H1 (cell line): Measurements from ENCODE around the gene RHBDF2. TPM values are rescaled to one million over a fixed set of nuclear protein-coding genes. Genes with fewer than 3 reads are reported as not detected.

Experiments
- CTCF ChIA-PET: fragments of 300-600 bp; sonication (Branson Sonifier 250); formaldehyde crosslinking; loops from one replicate; lab custom pipeline; 2021; ENCODE audit not compliant: partially characterized antibody; lab: Charles Lee
- POLR2A ChIA-PET: fragments of 300-600 bp; sonication (Branson Sonifier 250); formaldehyde crosslinking; loops from one replicate; lab custom pipeline; 2021; ENCODE audit warnings: inconsistent platforms; ENCODE audit not compliant: partially characterized antibody; lab: Charles Lee
- DNase-seq, 2 experiments: peaks; one replicate each; pipeline versions ENCODE4 v3.0.0 to v3.0.0-alpha.2; 2010 to 2022; ENCODE audit warnings: low spot score in 2 of 2, low read depth in 1 of 2, mixed read lengths in 1 of 2
- FAIRE-seq: peaks from 2 replicates; lab custom pipeline; 2011; peaks lifted over from hg19 to GRCh38; lab: Jason Lieb, UNC
- H2AFZ ChIP-seq: 2 replicates; pipeline ENCODE4 v1.8.1; 2012; ENCODE audit warnings: low read length, inconsistent platforms
- H2AK5ac ChIP-seq: 2 replicates; pipeline ENCODE4 v1.6.1; 2013; ENCODE audit warnings: low read depth, low read length
- H2BK120ac ChIP-seq: replicated peaks from 2 replicates; pipeline ENCODE3; 2013; ENCODE audit warnings: low read depth, low read length, inconsistent platforms
- H2BK12ac ChIP-seq: 2 replicates; pipeline ENCODE4 v1.6.1; 2013; ENCODE audit warnings: low read depth, low read length
- H2BK15ac ChIP-seq: 2 replicates; pipeline ENCODE4 v1.6.1; 2013; ENCODE audit warnings: low read length
- H2BK20ac ChIP-seq: 2 replicates; pipeline ENCODE4 v1.6.1; 2013; ENCODE audit warnings: low read length
- H2BK5ac ChIP-seq: 2 replicates; pipeline ENCODE4 v1.6.1; 2013; ENCODE audit warnings: low read depth, low read length
- H3K14ac ChIP-seq: 2 replicates; pipeline ENCODE4 v1.6.1; 2013; ENCODE audit warnings: inconsistent platforms; ENCODE audit not compliant: insufficient read length
- H3K18ac ChIP-seq: 2 replicates; pipeline ENCODE4 v1.6.1; 2013; ENCODE audit warnings: low read length; ENCODE audit errors: extremely low read depth
- H3K23ac ChIP-seq: 2 replicates; pipeline ENCODE4 v1.6.1; 2013; ENCODE audit warnings: inconsistent platforms; ENCODE audit not compliant: insufficient read length
- H3K23me2 ChIP-seq: 2 replicates; pipeline ENCODE4 v1.6.1; 2013; ENCODE audit warnings: low read depth, low read length
- H3K27ac ChIP-seq: 2 replicates; pipeline ENCODE4 v1.6.1; 2011; ENCODE audit warnings: low read depth, low read length, inconsistent platforms
- H3K27me3 ChIP-seq, 4 experiments: replicated peaks in 1 of 4; 1 replicate in 1 of 4; 2 replicates in 3 of 4; pipeline versions ENCODE4 v1.6.1 to v1.8.1; 2011 to 2013; ENCODE audit warnings: low read length in 3 of 4, mild to moderate bottlenecking in 3 of 4, inconsistent platforms in 2 of 4, mixed read lengths in 2 of 4, moderate library complexity in 1 of 4; ENCODE audit not compliant: control insufficient read depth in 3 of 4, insufficient read depth in 3 of 4; ENCODE audit errors: extremely low read depth in 1 of 4
- H3K36me3 ChIP-seq, 4 experiments: 2 replicates each; pipeline versions ENCODE4 v1.6.1 to v1.8.1; 2011 to 2013; ENCODE audit warnings: mild to moderate bottlenecking in 4 of 4, low read length in 3 of 4, moderate library complexity in 2 of 4, control low read depth in 1 of 4, inconsistent platforms in 1 of 4; ENCODE audit not compliant: insufficient read depth in 4 of 4, control insufficient read depth in 2 of 4
- H3K4ac ChIP-seq: replicated peaks from 2 replicates; pipeline ENCODE3; 2013; ENCODE audit warnings: low read length, low read depth, mixed read lengths, inconsistent platforms; ENCODE audit not compliant: insufficient read length
- H3K4me1 ChIP-seq, 4 experiments: replicated peaks in 1 of 4; 1 replicate in 1 of 4; 2 replicates in 3 of 4; pipeline versions ENCODE4 v1.6.1 to v1.8.1; 2011 to 2013; ENCODE audit warnings: low read length in 3 of 4, inconsistent platforms in 2 of 4, mixed read lengths in 1 of 4; ENCODE audit not compliant: insufficient read depth in 4 of 4, control insufficient read depth in 3 of 4
- H3K4me2 ChIP-seq, 2 experiments: 2 replicates each; pipeline versions ENCODE4 v1.6.1 to v1.8.1; 2011 to 2013; ENCODE audit warnings: low read depth in 2 of 2, low read length in 2 of 2, control low read depth in 1 of 2, inconsistent platforms in 1 of 2, mild to moderate bottlenecking in 1 of 2; ENCODE audit not compliant: insufficient read depth in 1 of 2
- H3K4me3 ChIP-seq, 4 experiments: fragments of 200-600, 300-600 bp in 1 of 4; sonication (generic), shearing (Covaris generic), sonication (Bioruptor Twin) in 1 of 4; 2 replicates each; pipeline versions ENCODE4 v1.5.1 to v1.8.1; 2011 to 2016; ENCODE audit warnings: low read length in 4 of 4, low read depth in 3 of 4, control low read depth in 2 of 4, inconsistent platforms in 2 of 4, mild to moderate bottlenecking in 2 of 4, mixed read lengths in 1 of 4, moderate library complexity in 1 of 4; ENCODE audit not compliant: insufficient read depth in 2 of 4; ENCODE audit errors: extremely low read depth in 1 of 4
- H3K56ac ChIP-seq: replicated peaks from 2 replicates; pipeline ENCODE3; 2013; ENCODE audit warnings: low read depth, mild to moderate bottlenecking, mixed read lengths, low read length, inconsistent platforms; ENCODE audit not compliant: insufficient read length
- H3K79me1 ChIP-seq: 2 replicates; pipeline ENCODE4 v1.6.1; 2013; ENCODE audit warnings: low read depth, low read length, control low read depth
- H3K79me2 ChIP-seq, 2 experiments: 2 replicates each; pipeline versions ENCODE4 v1.6.1 to v1.8.1; 2012 to 2013; ENCODE audit warnings: low read length in 2 of 2, mild to moderate bottlenecking in 2 of 2, inconsistent platforms in 1 of 2; ENCODE audit not compliant: insufficient read depth in 2 of 2, control insufficient read depth in 1 of 2
- H3K9ac ChIP-seq, 4 experiments: replicated peaks in 1 of 4; 1 replicate in 1 of 4; 2 replicates in 3 of 4; pipeline versions ENCODE4 v1.6.1 to v1.8.1; 2011 to 2013; ENCODE audit warnings: low read depth in 3 of 4, low read length in 3 of 4, control low read depth in 2 of 4, mild to moderate bottlenecking in 2 of 4, moderate library complexity in 2 of 4, inconsistent platforms in 1 of 4; ENCODE audit errors: extremely low read depth in 1 of 4
- H3K9me3 ChIP-seq, 2 experiments: 2 replicates each; pipeline versions ENCODE4 v1.6.1 to v1.8.1; 2012 to 2013; ENCODE audit warnings: mild to moderate bottlenecking in 2 of 2, moderate library complexity in 2 of 2, control low read depth in 1 of 2, inconsistent platforms in 1 of 2, low read depth in 1 of 2, low read length in 1 of 2, mixed read lengths in 1 of 2; ENCODE audit not compliant: insufficient read depth in 2 of 2
- H4K20me1 ChIP-seq, 2 experiments: replicated peaks in 1 of 2; 2 replicates each; pipeline versions ENCODE3 to v1.8.1; 2011 to 2013; ENCODE audit warnings: inconsistent platforms in 2 of 2, low read length in 2 of 2, mild to moderate bottlenecking in 1 of 2; ENCODE audit not compliant: insufficient read depth in 2 of 2, control insufficient read depth in 1 of 2
- H4K5ac ChIP-seq: 2 replicates; pipeline ENCODE4 v1.6.1; 2013; ENCODE audit warnings: low read length, low read depth, mixed read lengths, inconsistent platforms; ENCODE audit not compliant: insufficient read length
- H4K8ac ChIP-seq: 2 replicates; pipeline ENCODE4 v1.8.0; 2013; ENCODE audit warnings: mild to moderate bottlenecking, moderate library complexity, low read length, inconsistent platforms; ENCODE audit not compliant: insufficient read depth; ENCODE audit errors: extremely low read depth
- H4K91ac ChIP-seq: replicated peaks from 2 replicates; pipeline ENCODE3; 2013; ENCODE audit warnings: low read length, mixed read lengths, inconsistent platforms; ENCODE audit not compliant: insufficient read length
- BCL11A ChIP-seq, 2 experiments: IDR thresholded peaks; one replicate each; pipeline ENCODE4 v1.6.1; 2011; ENCODE audit warnings: low read depth in 2 of 2, low read length in 2 of 2, mild to moderate bottlenecking in 2 of 2
- CEBPB ChIP-seq: IDR thresholded peaks from 2 replicates; pipeline ENCODE4 v1.6.1; 2012; ENCODE audit warnings: low read depth, low read length
- CHD1 ChIP-seq: IDR thresholded peaks from 2 replicates; pipeline ENCODE4 v1.6.1; 2012; ENCODE audit warnings: low read depth, low read length, improper control_type of control experiment
- CREB1 ChIP-seq: IDR thresholded peaks from 2 replicates; pipeline ENCODE4 v1.6.1; 2012; ENCODE audit warnings: inconsistent platforms
- EGR1 ChIP-seq: IDR thresholded peaks from 2 replicates; pipeline ENCODE4 v1.6.1; 2011; ENCODE audit warnings: low read depth, low read length, borderline replicate concordance
- EP300 ChIP-seq, 2 experiments: IDR thresholded peaks; 1 replicate in 1 of 2; 2 replicates in 1 of 2; pipeline ENCODE4 v1.6.1; 2011 to 2012; ENCODE audit warnings: low read depth in 2 of 2, low read length in 2 of 2, mild to moderate bottlenecking in 2 of 2, borderline replicate concordance in 1 of 2, inconsistent platforms in 1 of 2, moderate library complexity in 1 of 2
- FOSL1 ChIP-seq: IDR thresholded peaks from 2 replicates; pipeline ENCODE4 v1.6.1; 2011; ENCODE audit warnings: mild to moderate bottlenecking, low read depth, low read length, moderate library complexity; ENCODE audit not compliant: insufficient read depth
- HDAC6 ChIP-seq: IDR thresholded peaks from one replicate; pipeline ENCODE4 v1.7.1; 2012; ENCODE audit warnings: low read depth, mild to moderate bottlenecking, inconsistent platforms, low read length, moderate library complexity
- JUND ChIP-seq: IDR thresholded peaks from 2 replicates; pipeline ENCODE4 v1.6.1; 2011; ENCODE audit warnings: mild to moderate bottlenecking, improper control_type of control experiment, low read length
- POLR2AphosphoS5 ChIP-seq: IDR thresholded peaks from 2 replicates; pipeline ENCODE4 v1.6.1; 2011; ENCODE audit warnings: low read depth, low read length
- SIN3A ChIP-seq, 2 experiments: IDR thresholded peaks in 1 of 2; conservative IDR thresholded peaks in 1 of 2; 2 replicates each; pipeline ENCODE4 v1.6.1; 2011 to 2012; ENCODE audit warnings: low read length in 2 of 2, improper control_type of control experiment in 1 of 2, low read depth in 1 of 2, mild to moderate bottlenecking in 1 of 2
- TBP ChIP-seq: IDR thresholded peaks from 2 replicates; pipeline ENCODE4 v1.6.1; 2011; ENCODE audit warnings: low read depth, low read length, improper control_type of control experiment
- ZNF274 ChIP-seq: IDR thresholded peaks from 2 replicates; pipeline ENCODE4 v1.7.0; 2012; ENCODE audit warnings: low read length, borderline replicate concordance; ENCODE audit errors: extremely low read depth
- WGBS, 2 experiments: shearing (Covaris generic) in 1 of 2; methylation state at CpG; one replicate each; pipeline versions ENCODE4 v1.1.6 to v1.1.7; 2013 to 2015; ENCODE audit warnings: low lambda C conversion rate in 2 of 2, mixed read lengths in 2 of 2, inconsistent platforms in 1 of 2, low coverage in 1 of 2, missing lambda C conversion rate in 1 of 2; ENCODE audit not compliant: insufficient replicate concordance in 2 of 2, insufficient coverage in 1 of 2, insufficient read length in 1 of 2; ENCODE audit errors: extremely low coverage in 1 of 2, missing lambda C conversion rate in 1 of 2; 5-methylcytosine and 5-hydroxymethylcytosine counted together
- polyA plus RNA-seq, 7 experiments: library from polyadenylated mRNA; depleted of rRNA in 3 of 7; stranded (reverse) in 5 of 7; unstranded in 2 of 7; fragments of >200 nt in 5 of 7; fragments of 200-250 nt in 2 of 7; gene quantifications; 1 replicate in 5 of 7; 2 replicates in 1 of 7; 4 replicates in 1 of 7; pipeline versions ENCODE4 v1.2.1 to v1.2.3, GENCODE V29; 2011 to 2013; ENCODE audit warnings: missing spikeins in 2 of 7, mixed read lengths in 2 of 7
- total RNA-seq: library from RNA; stranded (reverse); fragmentation: NEBNext Ultra II Directional; extraction: Animal tissue kit (Norgen Biotek cat#: 25700); gene quantifications from 2 replicates; pipeline ENCODE4 v1.2.1, GENCODE V29; 2021

The RHBDF2 gene
- total and polyA plus RNA-seq, 2 of the 8 experiments (the other 6 are each of a cell fraction or from before 2014, with no cell fraction given), result 21.2 to 25.9 TPM

DNA sequence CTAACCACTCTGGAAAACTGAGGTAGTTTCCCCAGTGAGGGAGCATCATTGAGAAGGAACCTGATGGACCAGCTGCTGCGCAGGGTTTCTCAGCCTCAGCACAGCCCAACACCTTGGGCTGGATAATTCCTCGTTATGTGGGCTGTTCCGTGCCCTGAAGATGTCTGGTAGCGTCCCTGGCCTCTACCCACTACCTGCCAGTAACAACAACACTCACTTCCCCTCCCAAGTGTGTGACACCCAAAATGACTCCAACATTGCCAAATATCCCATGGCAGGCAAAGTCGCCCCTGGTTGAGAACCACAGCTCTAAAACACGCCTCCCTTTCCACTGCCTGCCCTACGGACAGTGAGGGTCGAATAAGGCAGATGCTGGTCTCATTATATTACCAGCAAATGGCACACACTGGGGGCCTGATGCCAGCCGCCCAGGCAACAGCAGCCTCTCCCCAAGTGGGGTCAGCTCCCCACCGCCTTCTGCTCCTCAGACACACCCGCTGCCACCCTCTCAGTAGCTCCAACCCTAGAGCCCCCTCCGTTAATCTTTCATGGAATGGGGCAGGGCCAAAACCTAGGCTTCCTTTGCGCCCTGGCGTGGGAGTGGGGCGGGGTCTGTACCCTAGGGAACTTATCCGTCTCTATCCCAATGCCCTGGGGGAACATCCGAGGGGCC, 1.0 kb downstream of the RHBDF2 start:
- H4K8ac ChIP-seq, result no peak overlapping the region
- H2BK15ac ChIP-seq, result no peak overlapping the region
- H3K79me2 ChIP-seq, result peaks cover 0 to 6% of the 10 kb centered on the region in 2 experiments; a peak in 2 of 4 replicates
- H3K36me3 ChIP-seq, result no peaks in the 10 kb centered on the region
- H3K4me1 ChIP-seq, result peaks cover 11 to 39% (median 34%) of the 10 kb centered on the region in 4 experiments
- H3K9ac ChIP-seq, result peak overlapping the region in 2 of 4 experiments; percentile 56 to 64; a peak in 3 of 7 replicates
- no peak overlapping the region for H3K4ac ChIP-seq
- H3K23ac ChIP-seq, result no peak overlapping the region
- H2AFZ ChIP-seq, result no peak overlapping the region
- POLR2A ChIA-PET, result interaction anchor here (1.2 to 3.8 kb wide), 5 partner anchors 11 to 58 kb away, joined by 3 to 15 read pairs (median 4); partner anchors contain the start of gene PRCD
- no peak overlapping the region for H2BK20ac ChIP-seq
- H3K4me3 ChIP-seq, result peak overlapping the region; percentile 62 to 82 (median 76)
- H3K27me3 ChIP-seq, result no peaks in the 10 kb centered on the region
- H2BK12ac ChIP-seq, result no peak overlapping the region
- H2AK5ac ChIP-seq, result no peak overlapping the region
- WGBS, 2 experiments, result 53% methylated on average over 15 of the region's 17 CpGs; no CpG with 5 or more reads in 1 of the 2 experiments
- FAIRE-seq (no peak), DNase-seq (no peak)
- H3K27ac ChIP-seq, result no peak overlapping the region
- no peak overlapping the region for H2BK5ac ChIP-seq
- no peak overlapping the region for H3K14ac ChIP-seq
- no peak overlapping the region for H3K18ac ChIP-seq
- peak overlapping the region; percentile 81 to 85 for H3K4me2 ChIP-seq
- H3K56ac ChIP-seq, result no peak overlapping the region
- H3K9me3 ChIP-seq, result no peaks in the 10 kb centered on the region
- H2BK120ac ChIP-seq, result no peak overlapping the region
- H4K5ac ChIP-seq, result no peak overlapping the region
- CTCF ChIA-PET, result interaction anchor here (1.1 to 20.2 kb wide), 8 partner anchors 21 to 114 kb away, joined by 3 to 446 read pairs (median 8); partner anchors contain the start of gene AANAT
- peaks cover 7% of the 10 kb centered on the region; the same call in 1 of the 2 replicates for H3K23me2 ChIP-seq
- peaks cover 12% of the 10 kb centered on the region for H3K79me1 ChIP-seq
- H4K91ac ChIP-seq, result no peak overlapping the region
- H4K20me1 ChIP-seq, result peaks cover 4 to 23% of the 10 kb centered on the region in 2 experiments
- TF ChIP-seq EGR1, result no peak
- no peak for TF ChIP-seq CREB1
- TF ChIP-seq JUND, result no peak
- TF ChIP-seq EP300 (IDR thresholded peaks at IDR 0.05; ENCODE audit: borderline replicate concordance in 1 of 2, low read depth in 2 of 2, low read length in 2 of 2), result no peak
- TF ChIP-seq BCL11A (IDR thresholded peaks at IDR 0.05; ENCODE audit: low read depth in 2 of 2, low read length in 2 of 2), result no peak
- TF ChIP-seq TBP, result no peak
- TF ChIP-seq CEBPB, result no peak
- no peak for TF ChIP-seq HDAC6
- no peak for TF ChIP-seq ZNF274
- no peak for TF ChIP-seq CHD1
- TF ChIP-seq POLR2AphosphoS5, result no peak
- no peak for TF ChIP-seq SIN3A (conservative IDR thresholded peaks at IDR 0.05 in 1 of 2, IDR thresholded peaks at IDR 0.05 in 1 of 2; ENCODE audit: low read depth in 1 of 2, low read length in 2 of 2)
- no peak for TF ChIP-seq FOSL1
